ENCODE data around the gene OR13D1.

DNA sequence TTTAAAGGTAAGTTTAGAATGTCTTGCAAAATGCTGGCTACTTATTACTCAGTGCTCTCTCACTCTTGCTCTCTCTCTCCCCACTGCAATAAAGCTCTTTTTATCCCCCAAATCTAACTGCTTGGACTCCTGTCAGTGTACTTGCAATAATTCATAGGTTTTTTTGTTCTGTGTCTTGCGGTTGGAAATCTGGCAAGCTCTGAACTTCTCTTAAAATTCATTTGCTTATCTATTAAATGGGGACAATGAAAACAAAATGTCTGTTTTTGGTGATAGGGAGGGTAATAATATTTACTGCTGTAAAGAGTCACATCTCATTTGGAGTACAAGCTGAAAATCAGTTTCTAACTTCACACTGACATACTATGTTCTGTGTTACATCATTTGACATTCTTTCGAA, 18.7 kb upstream of the OR13D1 start:
- TF ChIP-seq, protein P1, sequence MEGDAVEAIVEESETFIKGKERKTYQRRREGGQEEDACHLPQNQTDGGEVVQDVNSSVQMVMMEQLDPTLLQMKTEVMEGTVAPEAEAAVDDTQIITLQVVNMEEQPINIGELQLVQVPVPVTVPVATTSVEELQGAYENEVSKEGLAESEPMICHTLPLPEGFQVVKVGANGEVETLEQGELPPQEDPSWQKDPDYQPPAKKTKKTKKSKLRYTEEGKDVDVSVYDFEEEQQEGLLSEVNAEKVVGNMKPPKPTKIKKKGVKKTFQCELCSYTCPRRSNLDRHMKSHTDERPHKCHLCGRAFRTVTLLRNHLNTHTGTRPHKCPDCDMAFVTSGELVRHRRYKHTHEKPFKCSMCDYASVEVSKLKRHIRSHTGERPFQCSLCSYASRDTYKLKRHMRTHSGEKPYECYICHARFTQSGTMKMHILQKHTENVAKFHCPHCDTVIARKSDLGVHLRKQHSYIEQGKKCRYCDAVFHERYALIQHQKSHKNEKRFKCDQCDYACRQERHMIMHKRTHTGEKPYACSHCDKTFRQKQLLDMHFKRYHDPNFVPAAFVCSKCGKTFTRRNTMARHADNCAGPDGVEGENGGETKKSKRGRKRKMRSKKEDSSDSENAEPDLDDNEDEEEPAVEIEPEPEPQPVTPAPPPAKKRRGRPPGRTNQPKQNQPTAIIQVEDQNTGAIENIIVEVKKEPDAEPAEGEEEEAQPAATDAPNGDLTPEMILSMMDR (IDR thresholded peaks at IDR 0.05): no peak
- TF ChIP-seq POLR2A (IDR thresholded peaks at IDR 0.05): no peak
